Ammon's horn (tissue), 1 donor: ENCODE measurements around the gene MAPRE2.

Source experiments
- DNase-seq: peaks from one replicate; pipeline ENCODE4 v3.0.0-alpha.2; 2016; ENCODE audit warnings: low spot score

Gene MAPRE2

DNA sequence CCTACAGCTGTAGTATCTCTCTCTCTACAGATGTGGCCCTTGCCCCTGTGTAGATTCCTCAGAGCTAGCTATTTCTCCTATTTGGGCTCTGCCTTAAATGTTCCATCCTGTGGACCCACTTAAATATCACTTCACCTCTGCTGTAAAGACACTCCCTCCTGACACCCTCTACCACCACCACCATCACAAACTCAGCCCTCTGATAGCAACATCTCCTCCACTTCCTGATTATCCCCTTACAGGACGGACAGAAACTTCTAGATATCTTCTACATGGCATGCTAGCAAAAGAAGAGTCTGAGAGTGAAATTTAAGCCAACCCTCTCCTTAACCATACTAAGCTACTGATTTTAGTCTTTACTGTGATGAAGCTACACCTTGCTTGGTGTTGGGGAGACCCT is 3.2 kb upstream of the MAPRE2 start:
- DNase-seq = no peak

DNA sequence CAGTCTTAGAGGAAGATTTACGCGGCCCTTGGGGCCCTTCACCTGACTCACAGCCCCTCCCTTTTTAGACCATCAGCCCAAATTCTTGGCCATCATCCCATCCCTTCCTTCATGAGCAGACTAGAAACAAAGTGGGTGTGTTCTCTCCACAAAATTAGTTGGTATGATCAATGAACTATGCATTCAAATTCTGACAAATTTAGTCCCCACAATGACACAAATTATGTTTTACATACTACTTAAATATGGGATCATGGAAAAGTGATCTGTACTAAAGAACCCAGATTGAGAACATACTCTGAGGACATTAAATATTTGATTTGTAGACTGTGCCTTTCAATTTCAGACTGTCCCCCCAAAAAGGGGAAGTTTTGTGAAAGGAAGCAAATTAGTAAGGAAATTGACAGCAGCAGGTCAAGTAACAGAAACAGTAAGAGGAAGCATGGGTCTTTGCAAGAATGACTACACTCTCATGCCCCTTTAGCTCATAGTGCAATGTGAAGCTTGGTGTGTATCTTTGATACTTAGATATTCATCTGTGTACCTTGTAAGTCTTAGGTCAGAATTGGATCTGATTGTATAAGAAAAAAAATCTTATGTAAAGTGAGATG is 2.2 kb upstream of the MAPRE2 start:
- DNase-seq = peak; percentile 45

DNA sequence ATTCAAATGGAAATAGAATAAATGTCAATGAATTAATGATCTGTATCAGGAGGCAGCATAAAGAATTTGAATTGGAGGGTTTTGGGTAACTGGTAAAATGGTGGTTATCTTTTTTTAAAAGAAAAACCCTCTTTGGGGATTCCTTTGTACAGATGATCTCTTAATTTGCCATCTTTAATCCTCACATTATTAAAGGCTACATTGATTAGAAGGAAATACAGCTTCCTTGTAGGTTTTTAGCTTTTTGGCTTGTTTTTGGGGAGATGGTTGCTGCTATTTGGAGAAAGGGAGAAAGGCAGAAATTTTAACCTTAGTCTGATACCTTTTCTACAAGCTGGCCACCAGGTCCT is 600 bp upstream of the MAPRE2 start:
- DNase-seq = no peak

DNA sequence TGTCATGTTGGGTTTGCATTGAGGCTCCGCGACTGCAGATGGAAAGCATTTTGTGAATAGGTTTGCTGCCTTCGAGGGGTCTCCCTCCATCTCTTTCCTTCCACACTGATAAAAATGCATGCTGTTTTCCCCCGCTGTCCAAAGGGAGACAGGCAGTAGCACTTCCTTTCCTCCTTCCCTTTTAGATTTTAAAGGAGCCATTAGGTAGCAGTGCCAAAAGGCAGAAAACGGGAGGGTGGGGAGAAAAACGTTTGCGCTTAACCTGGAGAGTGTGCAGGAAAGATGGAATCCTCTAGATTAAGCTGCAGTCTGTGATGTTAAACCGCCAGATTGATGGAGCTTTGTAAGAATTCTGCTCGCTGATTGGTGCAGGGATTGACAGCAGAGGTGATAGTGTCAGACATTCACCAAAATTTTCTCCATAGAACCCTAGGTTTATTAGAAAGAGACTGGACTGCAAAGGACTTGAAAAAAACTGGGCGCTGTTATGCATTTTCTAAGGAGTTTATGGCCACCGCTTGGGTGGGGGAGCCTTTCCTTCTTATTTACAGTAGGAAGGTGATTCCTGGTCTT is 688 bp downstream of the MAPRE2 start:
- DNase-seq = peak; percentile 53

DNA sequence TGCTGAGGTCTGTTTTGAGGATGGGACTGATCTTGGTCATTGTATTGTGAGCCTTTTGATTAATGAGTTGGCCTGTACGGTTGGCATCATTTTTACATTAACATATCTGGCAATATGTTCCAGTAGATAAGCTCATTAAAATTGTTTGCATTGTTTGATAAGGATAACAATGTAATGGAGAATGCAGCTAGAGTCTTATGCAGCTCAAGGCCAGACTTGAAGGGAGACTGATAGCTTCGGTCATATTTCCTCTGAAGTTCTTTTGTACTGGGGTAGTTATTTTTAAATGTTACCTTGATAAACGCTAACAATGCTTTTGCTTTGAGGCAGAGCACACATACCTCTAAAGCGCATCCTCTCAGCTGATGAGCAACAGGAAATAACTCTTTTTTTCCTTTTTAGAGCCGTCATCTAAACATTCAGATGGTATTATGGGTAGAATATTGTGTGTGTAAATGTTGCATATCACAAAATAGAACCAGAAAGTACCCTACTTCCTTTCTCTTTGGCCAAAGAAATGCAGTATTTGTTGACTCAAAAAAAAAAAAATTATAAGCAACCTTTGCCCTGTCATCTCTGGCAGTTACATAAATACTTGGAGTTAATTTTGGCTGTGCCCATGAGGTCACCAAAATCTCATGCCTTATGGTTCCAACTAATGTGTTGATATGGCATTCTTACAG is 1.3 kb downstream of the MAPRE2 start:
- DNase-seq = no peak

DNA sequence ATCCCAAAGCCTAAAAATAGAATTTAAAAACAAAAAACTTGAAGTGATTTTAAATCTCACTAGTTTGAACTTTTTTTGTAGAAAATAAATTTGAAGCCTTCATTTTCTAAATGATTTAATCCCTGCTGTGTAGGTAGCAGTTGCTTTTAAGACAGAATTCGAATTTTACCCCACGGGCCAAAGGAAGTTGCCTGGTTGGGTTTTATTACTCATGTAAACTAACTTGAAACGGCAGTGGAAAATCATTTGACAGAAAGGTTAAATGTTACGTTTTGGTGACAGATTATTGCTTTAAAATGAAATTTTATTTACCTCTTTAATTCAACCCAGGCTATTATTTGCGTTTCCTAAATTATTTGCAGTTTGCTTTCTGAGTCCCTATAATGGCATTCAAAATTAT is 2.0 kb downstream of the MAPRE2 start:
- no peak for DNase-seq

DNA sequence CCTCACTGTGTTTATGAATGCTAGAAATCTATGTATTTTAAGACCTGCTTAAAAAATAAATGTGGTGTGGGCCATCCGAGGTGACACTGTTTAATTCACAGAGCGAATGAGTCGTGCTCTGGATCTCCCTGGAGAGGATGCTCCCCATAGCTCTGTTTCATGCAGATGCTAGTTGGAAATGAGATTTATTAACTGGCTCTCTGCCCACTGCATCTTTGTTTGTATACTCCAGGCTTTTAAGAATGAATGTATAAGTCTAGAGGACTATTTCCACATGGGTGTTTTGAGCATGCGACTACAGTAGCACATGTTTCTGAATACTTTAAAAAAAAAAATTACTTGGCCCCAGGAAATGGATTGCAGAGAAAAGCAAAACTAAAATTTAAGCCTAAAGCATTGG is 3.9 kb downstream of the MAPRE2 start:
- DNase-seq = no peak

DNA sequence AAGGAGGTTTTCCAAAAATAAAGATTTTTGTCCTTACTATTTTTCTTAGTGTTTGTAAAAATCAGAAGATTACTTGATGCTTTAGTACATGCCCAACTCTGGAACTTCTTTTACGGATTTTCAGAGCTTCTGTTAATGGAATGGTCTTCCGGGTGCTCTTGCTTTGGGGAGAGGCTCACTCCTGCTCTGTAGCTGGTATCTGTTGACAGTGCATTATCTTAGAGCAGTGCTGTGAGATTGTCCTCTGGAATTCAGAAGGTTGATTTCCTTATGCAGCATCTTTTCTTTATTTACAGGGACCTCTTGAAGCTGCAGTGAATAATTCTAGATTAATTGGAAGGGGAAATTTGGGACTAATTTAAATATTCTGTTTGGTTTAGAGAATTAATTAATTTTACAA is 4.6 kb downstream of the MAPRE2 start:
- DNase-seq = no peak

DNA sequence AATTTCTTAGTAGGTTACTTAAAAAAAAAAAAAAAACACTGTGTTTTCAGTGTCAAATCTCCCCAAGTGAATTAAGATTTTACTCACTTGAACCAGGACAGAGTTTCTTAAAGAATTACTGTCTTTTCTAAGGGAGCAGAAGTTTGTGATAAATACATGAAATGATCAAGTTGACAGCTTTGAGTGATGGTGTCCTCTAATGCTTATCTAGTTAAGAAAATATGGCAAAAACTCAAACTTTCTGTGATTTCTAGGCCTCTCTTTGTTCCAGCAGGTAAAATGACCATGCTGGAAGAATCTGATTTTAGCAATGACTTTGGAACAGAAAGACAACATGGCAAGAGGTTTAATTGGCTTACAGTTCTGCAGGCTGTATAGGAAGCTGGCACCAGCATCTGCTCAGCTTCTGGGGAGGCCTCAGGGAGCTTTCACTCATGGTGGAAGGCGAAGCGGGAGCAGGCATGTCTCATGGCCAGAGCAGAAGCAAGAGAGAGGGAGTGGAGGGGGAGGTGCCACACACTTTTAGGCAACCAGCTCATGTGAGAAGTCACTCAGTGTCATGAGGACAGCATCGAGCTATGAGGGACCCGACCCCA is 6.6 kb downstream of the MAPRE2 start:
- no peak for DNase-seq

DNA sequence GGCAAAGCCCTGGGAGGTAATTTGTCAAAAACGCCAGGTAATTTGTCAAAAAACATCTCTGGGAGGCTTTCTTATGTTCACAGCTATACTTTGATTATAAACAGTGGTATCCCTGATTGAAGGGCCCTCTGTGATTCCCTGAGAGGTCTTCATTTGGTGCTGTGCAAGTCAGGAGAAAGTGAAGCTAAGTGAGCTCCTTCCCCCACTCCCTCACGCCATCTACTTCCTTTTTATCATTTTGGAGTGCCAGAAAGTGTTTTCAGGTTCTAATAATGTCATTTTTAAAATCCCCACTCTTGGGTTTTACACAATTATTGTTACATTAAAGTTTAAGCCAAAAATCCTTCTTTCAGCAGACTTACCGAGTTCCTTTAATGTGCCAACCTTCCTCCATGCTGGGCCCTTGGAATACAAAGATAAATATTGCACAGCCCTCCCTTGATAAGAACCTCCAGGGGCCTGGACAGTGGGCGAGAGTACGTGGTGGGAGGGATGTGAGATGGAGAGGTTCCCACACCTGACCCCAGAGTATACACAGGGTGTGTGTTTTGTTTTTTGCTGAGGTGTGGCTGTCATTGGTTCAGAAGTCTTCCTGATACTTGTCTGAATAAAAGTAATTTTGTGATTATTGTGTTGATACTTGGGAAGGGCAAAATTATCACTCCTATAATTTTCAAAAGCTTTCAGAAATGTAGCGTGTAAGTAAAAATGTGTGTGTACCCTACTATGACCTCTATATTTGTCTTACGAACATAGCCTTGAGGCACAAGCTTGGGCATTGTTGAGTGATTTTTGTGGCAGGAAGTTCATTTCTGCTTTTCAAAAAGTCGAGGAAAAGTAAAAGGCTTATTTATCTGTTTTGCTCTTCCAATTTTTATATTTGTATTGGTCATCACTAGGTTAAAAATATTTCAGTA is 8.2 kb downstream of the MAPRE2 start:
- no peak for DNase-seq

DNA sequence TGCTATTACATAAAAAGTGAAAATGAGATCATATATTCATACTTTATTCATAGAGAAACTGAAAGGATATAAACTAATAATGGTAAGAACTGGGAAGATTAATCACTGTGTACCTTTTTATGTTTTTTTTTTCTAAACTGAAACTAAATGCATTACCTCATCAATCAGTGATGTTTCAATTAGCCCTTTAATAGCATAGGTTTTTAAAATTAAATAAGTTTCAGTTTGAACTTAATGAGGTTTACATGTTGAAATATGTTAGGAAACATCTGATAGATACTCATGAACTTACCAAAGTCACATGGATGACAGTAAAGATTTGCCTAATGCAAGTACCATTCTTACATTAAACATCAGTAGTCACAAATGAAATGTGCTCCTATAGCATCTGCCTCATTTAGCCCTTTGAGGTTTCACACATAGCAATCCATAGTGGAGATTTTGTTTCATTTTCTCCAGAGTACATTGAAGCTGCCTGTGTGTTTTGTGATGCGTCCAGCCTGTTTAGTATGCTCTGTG is 8.9 kb downstream of the MAPRE2 start:
- no peak for DNase-seq

DNA sequence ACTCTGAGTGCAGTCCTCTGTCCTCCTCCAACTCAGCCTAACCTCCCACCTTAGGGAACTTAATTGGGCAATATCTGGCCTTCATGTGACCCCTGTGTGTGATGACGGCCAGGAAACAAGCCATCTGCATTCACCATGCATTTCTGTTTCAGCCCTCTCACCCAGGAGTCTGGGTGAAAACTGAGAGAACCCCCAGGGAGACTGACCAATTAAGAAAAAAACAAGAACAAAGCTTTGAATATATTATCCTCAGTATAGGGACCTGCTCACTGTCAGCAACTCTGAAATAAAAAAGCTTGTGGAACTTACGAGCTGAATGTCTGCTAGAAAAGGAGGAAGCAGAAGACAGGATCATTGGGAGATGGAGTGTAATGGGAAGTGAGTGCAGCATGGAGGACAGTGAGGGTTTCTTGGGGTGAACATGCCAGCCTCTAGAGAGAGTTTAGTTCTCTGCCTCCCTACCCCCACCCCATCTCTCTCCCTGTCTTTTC is 9.5 kb downstream of the MAPRE2 start:
- peak; percentile 63 for DNase-seq

DNA sequence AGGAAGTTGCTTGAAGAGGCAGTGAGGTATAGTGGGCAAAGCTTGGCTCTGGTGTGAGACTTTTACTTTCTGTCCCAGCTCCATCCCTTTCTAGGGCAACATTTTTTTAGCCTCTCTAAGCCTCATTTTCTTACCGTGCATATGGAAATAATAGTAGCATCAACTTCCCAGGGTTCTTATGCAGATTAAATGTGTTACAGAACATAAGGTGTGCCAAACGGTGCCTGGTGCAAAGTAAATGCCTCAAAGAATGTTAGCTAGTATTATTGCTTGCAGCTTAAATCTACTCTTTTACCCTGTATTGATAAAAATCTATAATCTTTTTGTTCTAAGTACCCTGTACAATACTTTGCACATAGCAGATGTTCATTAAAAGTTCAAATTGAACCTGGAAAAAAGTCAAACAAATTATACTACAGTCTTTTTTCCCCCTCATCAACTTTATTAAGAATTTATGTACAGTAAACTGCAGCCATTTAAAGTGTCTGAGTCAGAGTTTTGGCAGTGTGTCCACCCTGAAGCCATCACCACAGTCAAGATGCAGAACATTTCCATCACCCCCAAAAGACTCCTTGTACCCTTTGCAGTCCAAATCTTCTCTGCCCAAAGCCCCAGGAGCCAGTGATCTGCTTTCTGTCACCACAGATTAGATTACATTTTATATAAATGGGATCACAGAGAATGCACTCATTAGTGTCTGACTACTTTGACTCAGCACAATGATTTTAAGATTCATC is 10.6 kb downstream of the MAPRE2 start:
- DNase-seq = no peak

DNA sequence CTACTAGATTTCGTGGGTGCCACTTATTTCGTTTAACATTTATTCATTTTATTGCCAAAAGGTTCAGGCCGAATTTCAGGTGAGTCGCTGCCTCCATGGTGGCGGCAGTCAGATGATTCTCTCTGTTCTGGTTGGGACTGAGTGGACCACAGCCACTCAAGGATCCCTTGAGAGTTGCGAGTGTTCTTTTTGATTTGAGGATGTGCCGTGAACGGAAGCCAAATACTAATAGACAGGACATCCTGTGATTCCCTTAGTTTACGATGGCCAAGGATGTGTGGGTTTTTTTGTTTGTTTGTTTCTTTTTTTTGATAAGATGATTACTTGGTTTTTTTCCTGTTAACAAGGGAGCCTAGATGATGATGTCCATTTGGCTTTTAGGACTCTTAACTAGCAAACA is 13.2 kb downstream of the MAPRE2 start:
- no peak for DNase-seq

DNA sequence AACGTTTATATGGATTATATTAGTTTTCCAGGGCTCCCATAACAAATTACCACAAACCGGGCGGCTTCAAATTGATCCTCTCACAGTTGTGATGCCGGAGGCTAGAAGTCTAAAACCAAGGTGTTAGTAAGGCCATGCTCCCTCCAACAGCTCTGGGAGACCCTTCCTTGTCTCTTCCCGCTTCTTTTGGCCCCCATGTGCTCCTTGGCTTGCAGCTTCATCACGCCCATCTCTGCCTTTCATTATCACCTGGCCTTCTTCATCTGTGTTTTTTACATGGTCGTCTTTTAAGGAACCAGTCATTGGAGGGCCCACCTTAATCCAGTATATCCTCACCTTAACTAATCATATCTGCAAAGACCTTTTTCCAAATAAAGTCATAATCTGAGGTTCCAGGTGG is 13.9 kb downstream of the MAPRE2 start:
- no peak for DNase-seq

DNA sequence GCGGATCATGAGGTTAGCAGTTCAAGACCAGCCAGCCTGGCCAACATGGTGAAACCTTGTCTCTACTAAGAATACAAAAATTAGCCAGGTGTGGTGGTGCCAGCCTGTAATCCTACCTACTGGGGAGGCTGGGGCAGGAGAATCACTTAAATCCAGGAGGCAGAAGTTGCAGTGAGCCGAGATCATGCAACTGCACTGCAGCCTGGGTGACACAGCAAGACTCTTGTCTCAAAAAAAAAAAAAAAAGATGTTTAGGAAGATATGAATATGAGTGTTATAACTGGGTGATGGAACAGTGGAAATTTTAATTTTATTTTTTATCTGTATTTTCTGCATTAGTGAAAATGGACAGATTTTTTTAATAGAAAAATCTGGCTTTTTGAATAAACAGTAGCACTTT is 14.5 kb downstream of the MAPRE2 start:
- DNase-seq = no peak

DNA sequence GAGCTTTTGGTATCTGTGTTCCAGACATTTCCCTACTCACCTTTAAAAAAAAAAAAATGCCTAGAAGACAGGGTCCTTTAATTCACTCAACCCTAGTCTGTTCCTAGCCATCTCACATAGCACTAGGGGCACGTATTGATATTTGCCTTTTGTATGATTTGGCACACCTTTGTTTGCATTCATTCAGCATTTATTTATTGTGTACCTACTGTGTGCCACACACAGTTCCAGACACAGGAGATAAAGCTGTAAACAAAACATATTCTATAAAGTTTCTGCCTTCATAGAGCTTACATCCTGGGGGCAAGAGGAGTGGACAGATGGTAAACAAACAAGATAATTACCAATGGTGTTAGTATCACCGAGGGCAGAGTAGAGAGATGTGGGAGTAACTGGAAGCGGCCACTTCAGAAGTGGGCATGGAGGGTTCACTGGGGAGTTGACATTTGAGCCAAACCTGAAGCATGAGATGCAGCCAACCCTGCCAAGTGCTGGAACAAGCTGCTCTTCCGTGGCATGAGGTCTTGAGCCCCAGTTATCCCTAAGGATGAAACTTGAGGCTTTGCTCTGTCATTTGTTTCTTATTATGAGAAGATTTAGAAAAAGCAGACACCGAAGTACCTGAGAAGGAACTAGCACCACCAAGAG is 18.2 kb downstream of the MAPRE2 start:
- DNase-seq = no peak

DNA sequence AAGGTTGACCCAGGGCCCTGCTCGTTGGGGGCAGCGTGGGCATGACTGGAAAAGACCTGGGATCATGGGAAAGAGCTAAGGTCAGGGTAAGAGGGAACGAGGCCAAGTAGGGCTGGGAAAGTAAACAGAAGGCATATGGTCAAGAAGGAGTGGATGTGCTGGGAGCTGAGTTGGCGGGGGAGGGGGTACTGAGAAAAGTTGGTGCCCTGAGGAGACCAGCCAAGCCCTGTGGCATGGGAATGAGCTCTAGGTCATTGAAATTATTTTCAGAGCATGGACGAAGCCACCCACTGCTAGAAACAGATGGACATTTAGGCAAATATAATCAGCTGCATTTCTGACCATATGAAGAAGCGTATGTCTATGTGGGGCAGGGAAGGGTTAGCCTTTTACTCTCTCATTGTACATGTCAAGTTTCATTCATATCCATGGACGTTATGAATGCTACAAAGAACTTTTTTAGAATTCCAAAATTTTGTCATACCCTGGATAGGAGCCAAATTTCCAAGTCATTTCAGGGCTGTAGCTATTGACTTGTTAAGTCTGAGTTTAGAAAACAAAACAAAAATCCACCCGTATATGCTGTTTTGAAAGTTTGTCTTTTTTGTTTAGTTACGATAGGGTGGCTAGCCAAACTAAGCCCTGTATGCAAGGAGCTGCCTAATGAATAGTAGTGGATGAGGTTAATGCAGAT is 19.1 kb downstream of the MAPRE2 start:
- DNase-seq = no peak

DNA sequence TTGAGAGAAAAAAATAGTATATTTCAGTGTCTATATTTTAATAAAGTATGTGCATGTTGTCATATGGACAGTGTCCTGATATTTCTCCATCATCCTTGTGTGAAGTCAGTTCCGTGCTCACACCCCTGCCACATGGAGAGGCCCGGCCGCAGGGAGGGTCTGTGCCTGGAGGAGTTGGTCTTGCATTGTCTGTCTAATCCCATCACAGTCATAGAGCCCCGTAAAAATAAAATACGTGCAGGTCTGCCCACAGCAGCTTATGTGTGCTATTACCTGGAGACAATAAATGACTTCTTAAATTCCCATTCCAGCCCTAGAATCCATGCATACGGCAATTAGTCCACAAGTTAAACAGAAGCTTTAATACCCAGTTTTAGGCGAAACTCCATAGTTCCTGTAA is 20.1 kb downstream of the MAPRE2 start:
- no peak for DNase-seq

DNA sequence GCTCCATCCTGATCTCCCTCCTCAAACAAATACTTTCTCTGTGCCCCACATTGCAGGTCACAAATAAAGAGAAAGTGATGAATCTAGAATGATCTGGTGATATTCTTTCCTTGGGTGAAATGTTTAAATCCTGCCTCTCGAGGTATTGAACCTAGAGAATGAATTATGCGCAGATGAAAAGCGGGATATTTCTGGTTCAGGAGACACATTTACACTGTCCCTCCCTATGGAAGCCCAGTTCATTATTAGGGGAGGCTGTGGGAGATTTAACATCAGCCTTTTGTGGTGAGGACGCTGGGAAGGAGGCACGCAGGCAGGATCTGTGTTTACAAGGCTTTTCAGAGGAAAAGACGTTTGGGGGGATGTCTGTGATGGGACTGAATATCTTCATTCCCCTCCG is 20.6 kb downstream of the MAPRE2 start:
- no peak for DNase-seq
